HG02970 (cell line): ENCODE results near the gene MALSU1.

Source experiments
- ATAC-seq: cut with Tn5 transposase; IDR thresholded peaks from one replicate; pipeline ENCODE4 v1.9.1; 2021; ENCODE audit warnings: mild to moderate bottlenecking, moderate library complexity, moderate number of reproducible peaks; ENCODE audit not compliant: unreplicated experiment, low FRiP score

The MALSU1 gene

GRCh38 chr7:23298885-23299769 is at the start of gene MALSU1:
MALSU1 (plus strand) TSS chr7:23299339; CDS start chr7:23299353, 14 bp downstream.
- ATAC-seq, result peak; percentile 97

GRCh38 chr7:23249486-23249885 is 49.7 kb upstream of the MALSU1 start:
- no peak for ATAC-seq

- no peak for ATAC-seq
Measured at GRCh38 chr7:23254051-23254681, 45.0 kb upstream of the MALSU1 start.

GRCh38 chr7:23256731-23257130 is 42.4 kb upstream of the MALSU1 start:
- no peak for ATAC-seq

- ATAC-seq, result no peak
Measured at GRCh38 chr7:23260371-23260770, 38.8 kb upstream of the MALSU1 start.

- ATAC-seq, result no peak
Measured at GRCh38 chr7:23261843-23262452, 37.2 kb upstream of the MALSU1 start.

GRCh38 chr7:23264916-23265458 is 34.2 kb upstream of the MALSU1 start:
- no peak for ATAC-seq

GRCh38 chr7:23266918-23267317 is 32.2 kb upstream of the MALSU1 start:
- no peak for ATAC-seq

- ATAC-seq, result no peak
Measured at GRCh38 chr7:23267357-23267756, 31.8 kb upstream of the MALSU1 start.

- ATAC-seq, result no peak
Measured at GRCh38 chr7:23268167-23268566, 31.0 kb upstream of the MALSU1 start.

- no peak for ATAC-seq
Measured at GRCh38 chr7:23268746-23269145, 30.4 kb upstream of the MALSU1 start.

- no peak for ATAC-seq
Measured at GRCh38 chr7:23272275-23272674, 26.9 kb upstream of the MALSU1 start.

GRCh38 chr7:23273141-23273599 is 26.0 kb upstream of the MALSU1 start:
- ATAC-seq, result peak; percentile 89

- no peak for ATAC-seq
Measured at GRCh38 chr7:23275912-23276311, 23.2 kb upstream of the MALSU1 start.

- no peak for ATAC-seq
Measured at GRCh38 chr7:23276376-23276775, 22.8 kb upstream of the MALSU1 start.

- no peak for ATAC-seq
Measured at GRCh38 chr7:23276947-23277346, 22.2 kb upstream of the MALSU1 start.

GRCh38 chr7:23277359-23277989 is 21.7 kb upstream of the MALSU1 start:
- no peak for ATAC-seq

GRCh38 chr7:23279819-23280525 is 19.2 kb upstream of the MALSU1 start:
- no peak for ATAC-seq

GRCh38 chr7:23283086-23283485 is 16.1 kb upstream of the MALSU1 start:
- ATAC-seq, result no peak

- ATAC-seq, result no peak
Measured at GRCh38 chr7:23284871-23285270, 14.3 kb upstream of the MALSU1 start.
